Mesothelial cell of epicardium (in vitro differentiated cells): Measurements from ENCODE around the gene BAG5. TPM values are rescaled to one million over a fixed set of nuclear protein-coding genes. Genes with fewer than 3 reads are reported as not detected.

Source experiments
- DNase-seq, 2 experiments: peaks; one replicate each; pipeline ENCODE4 v3.0.0; 2021; ENCODE audit warnings: low spot score in 2 of 2; ENCODE audit not compliant: unreplicated experiment in 2 of 2
- H3K27ac Mint-ChIP-seq: 2 replicates; pipeline ENCODE4 v1.8.0; 2021; ENCODE audit warnings: mixed read lengths
- H3K27me3 Mint-ChIP-seq: 2 replicates; pipeline ENCODE4 v1.8.0; 2021; ENCODE audit warnings: low read depth, mixed read lengths
- H3K36me3 Mint-ChIP-seq: 2 replicates; pipeline ENCODE4 v1.8.0; 2021; ENCODE audit warnings: mixed read lengths
- H3K4me1 Mint-ChIP-seq: 2 replicates; pipeline ENCODE4 v1.8.0; 2021; ENCODE audit warnings: mixed read lengths
- H3K4me3 Mint-ChIP-seq: 2 replicates; pipeline ENCODE4 v1.8.0; 2021; ENCODE audit warnings: mild to moderate bottlenecking, moderate library complexity, mixed read lengths
- H3K9me3 Mint-ChIP-seq: 2 replicates; pipeline ENCODE4 v1.8.0; 2021; ENCODE audit warnings: mixed read lengths
- total RNA-seq: library from RNA; stranded (reverse); gene quantifications from 3 replicates; pipeline ENCODE4 v1.2.1, GENCODE V29; 2021
- TF ChIP-seq, protein P1 (sequence below): fragments of 200-600 bp; sonication (generic); IDR thresholded peaks from one replicate; pipeline ENCODE4 v1.5.0; 2021; ENCODE audit warnings: antibody characterized with exemption; ENCODE audit not compliant: unreplicated experiment

BAG5 gene
- total RNA-seq, 1 donor from 2014 or later = 22.2 TPM

DNA sequence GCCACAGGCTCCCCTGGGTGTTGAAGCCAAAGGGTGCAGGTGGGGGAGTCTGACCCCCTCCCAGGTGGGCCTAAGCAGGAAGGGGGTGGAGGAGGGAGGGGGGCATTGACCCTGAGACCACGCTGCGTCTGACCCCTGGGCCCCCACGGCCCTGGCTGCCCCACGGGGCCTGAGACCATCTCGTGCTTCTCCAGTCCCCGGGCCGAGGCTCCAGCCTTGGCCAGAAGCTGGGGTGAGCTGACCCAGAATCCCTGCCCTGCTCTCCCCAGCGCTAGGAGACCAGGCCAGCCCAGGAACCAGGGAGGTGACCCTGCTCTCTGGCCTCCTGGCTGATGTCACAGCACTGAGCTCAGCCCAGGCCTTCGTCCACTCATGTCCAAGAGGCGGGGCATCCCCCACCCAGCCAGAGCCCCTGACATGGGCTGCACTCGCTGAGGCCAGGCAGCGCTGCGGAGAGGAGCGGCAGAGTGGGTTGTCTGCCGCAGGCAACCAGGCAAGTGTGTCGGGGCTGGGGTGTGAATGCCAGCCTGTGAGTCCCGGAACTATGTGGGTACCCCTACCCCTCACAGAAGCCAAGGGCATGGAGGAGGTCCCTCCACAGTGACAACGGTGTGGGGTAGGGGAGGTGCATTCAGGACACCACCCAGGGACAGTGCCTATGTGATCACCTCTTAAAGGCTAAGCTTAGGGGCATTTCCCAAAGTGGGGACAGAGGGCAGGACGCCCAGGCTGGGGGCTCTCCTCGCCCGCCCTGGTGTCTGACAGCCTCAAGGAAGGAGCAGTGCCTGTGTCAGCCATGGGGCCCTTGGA is 27.2 kb downstream of the BAG5 start:
- TF ChIP-seq, protein P1, sequence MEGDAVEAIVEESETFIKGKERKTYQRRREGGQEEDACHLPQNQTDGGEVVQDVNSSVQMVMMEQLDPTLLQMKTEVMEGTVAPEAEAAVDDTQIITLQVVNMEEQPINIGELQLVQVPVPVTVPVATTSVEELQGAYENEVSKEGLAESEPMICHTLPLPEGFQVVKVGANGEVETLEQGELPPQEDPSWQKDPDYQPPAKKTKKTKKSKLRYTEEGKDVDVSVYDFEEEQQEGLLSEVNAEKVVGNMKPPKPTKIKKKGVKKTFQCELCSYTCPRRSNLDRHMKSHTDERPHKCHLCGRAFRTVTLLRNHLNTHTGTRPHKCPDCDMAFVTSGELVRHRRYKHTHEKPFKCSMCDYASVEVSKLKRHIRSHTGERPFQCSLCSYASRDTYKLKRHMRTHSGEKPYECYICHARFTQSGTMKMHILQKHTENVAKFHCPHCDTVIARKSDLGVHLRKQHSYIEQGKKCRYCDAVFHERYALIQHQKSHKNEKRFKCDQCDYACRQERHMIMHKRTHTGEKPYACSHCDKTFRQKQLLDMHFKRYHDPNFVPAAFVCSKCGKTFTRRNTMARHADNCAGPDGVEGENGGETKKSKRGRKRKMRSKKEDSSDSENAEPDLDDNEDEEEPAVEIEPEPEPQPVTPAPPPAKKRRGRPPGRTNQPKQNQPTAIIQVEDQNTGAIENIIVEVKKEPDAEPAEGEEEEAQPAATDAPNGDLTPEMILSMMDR = no peak
- DNase-seq = no peak

DNA sequence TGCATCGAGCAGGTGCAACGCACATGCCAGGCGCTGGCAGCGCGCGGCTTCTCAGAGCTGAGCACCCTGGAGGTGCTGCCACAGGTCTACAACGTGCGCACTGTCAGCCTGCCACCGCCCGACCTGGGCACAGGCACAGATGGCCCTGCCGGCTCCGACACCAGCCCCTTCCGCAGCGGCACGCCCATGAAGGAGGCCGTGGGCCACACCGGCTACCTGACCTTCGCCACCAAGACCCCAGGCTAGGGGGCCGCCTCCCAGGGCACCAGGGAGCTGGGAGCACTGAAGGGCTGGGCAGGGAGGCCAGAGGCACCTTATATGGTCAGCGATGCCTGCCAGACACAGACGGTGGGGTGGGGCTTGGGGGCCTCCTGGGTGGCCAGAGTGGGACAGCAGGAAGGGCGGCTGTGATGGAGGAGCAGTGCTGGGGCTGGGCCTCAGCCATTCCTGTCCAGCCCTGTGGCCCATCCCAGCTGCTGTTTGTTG is 27.8 kb downstream of the BAG5 start:
- Mint-ChIP-seq H3K4me3 (no peak overlapping the region), H3K27me3 (peaks cover 5% of the 10 kb centered on the region), H3K36me3 (no peaks in the 10 kb centered on the region), H3K27ac (no peak overlapping the region), H3K4me1 (peaks cover 8% of the 10 kb centered on the region), H3K9me3 (no peaks in the 10 kb centered on the region)
- TF ChIP-seq, protein P1 = no peak
- DNase-seq = no peak

More for the DNA sequence above, 27.2 kb downstream of the BAG5 start:
- Mint-ChIP-seq H3K27ac (no peak overlapping the region), H3K4me3 (no peak overlapping the region), H3K4me1 (peaks cover 4% of the 10 kb centered on the region), H3K36me3 (no peaks in the 10 kb centered on the region), H3K27me3 (peaks cover 7% of the 10 kb centered on the region), H3K9me3 (no peaks in the 10 kb centered on the region)

DNA sequence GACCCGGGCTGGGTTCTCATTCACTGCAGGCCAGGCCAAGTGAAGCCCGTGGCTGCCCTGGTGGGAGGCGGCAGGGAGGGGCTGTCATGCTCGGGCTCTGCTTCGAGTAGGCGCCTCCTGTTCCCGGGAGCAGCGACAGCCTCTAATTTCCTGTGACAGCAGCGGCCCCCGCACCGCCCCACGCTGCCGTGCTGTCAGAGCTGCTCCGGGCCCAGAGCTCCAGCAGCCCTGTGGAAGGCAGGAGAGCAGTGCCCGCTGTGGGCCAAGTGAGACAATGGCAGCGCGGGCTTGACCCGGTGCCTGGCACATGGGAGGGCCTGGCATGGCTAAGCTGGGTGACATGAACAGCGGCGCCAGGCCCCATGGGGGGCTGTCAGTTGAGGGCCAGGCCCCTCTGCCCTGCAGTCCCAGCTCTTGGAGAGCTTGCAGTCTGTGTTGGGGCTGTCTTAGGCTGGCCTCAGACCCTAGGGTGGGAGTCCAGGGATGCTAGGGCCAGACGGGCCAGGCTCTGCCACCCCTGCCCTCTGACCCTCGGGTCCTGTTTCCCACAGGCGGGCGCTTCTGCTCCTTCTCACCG is 28.4 kb downstream of the BAG5 start:
- Mint-ChIP-seq H3K9me3 (no peaks in the 10 kb centered on the region), H3K27ac (no peak overlapping the region), H3K36me3 (no peaks in the 10 kb centered on the region), H3K27me3 (peaks cover under 1% of the 10 kb centered on the region), H3K4me3 (no peak overlapping the region), H3K4me1 (peaks cover 11% of the 10 kb centered on the region)
- TF ChIP-seq, protein P1 = no peak
- no peak for DNase-seq

DNA sequence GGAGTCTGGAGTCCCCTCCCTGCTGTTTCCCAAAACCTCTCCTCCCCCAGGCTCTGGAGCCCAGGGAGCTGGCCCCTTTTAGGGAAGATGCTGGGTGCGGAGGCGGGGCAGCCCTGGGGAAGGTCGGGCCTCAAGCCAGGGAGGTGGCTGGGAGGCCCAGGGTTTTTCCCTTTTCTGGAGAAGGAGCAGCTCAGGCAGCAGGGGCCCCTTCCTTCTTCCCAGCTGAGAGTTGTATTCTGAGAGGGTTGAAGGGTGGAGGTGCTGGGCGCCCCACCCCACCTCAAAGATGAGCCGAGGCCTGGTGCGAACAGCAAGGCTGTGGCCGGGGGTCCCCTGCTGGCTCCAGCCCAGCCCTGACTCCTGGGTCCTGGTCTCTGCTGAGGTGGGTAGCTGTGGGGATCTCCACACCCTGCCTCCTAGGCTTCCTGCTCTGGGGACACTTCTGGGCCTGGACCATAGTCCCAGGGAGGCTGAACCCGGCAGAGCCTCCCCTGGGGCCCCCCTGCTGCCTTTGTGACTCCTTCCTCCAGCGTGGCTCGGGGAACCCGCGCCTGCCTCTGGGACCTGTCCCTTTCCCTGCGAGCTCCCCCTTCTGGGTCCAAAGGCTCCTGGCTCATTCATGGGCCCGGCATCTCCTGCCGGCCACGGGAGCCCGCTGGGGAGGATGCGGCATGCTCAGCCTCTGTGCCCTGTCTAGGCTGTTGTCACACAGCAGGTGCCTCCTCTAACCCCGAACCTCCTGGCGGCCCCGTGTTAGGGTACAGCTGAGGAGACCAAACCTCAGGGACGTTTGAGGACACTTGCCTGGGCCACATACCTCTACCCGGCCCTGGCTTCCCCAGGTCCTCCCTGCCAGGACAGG is 29.1 kb downstream of the BAG5 start:
- no peak for DNase-seq
- no peaks in the 10 kb centered on the region for H3K36me3 Mint-ChIP-seq
- TF ChIP-seq, protein P1 = no peak
- no peak overlapping the region for H3K27ac Mint-ChIP-seq
- H3K4me1 Mint-ChIP-seq = peaks cover 15% of the 10 kb centered on the region
- no peak overlapping the region for H3K4me3 Mint-ChIP-seq
- H3K9me3 Mint-ChIP-seq = no peaks in the 10 kb centered on the region
- H3K27me3 Mint-ChIP-seq = no peaks in the 10 kb centered on the region

DNA sequence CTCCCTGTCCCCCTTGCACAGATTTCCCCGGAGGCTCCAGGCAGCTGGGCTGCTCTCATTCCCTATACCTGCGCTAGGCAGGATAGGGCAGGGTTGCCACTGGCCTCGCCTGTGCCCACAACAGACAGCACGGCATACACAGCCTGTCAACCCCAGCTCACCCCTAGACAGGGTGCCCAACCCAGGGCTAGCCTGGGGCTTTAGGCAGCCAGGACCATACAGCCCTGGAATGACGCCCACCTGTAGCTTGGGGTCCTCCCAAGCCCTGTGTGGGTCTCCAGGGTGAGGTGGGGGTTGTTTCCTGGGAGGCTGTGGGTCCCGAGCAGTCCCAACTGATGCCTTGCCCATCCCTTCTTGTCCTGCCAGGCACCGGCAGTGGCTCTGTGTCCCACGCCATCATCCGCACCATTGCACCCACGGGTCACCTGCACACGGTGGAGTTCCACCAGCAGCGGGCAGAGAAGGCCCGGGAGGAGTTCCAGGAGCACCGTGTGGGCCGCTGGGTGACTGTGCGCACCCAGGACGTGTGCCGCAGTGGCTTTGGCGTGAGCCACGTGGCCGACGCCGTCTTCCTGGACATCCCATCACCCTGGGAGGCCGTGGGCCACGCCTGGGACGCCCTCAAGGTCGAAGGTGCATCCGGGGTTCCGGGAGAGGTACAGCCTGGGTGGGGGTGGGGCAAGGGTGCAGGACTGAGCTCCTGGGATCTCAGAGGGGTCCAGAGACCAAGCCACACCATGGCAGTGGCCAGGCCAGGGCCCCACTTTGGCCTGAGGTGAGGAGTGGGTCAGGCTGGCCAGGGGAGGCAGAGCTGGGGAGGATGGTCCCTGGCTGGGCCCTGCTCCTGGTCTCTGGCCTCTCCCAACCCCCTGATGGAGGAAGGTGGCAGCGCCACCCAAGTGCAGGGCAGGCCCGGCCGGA is 30.0 kb downstream of the BAG5 start:
- Mint-ChIP-seq H3K9me3 (no peaks in the 10 kb centered on the region), H3K4me3 (no peak overlapping the region), H3K27ac (no peak overlapping the region), H3K36me3 (no peaks in the 10 kb centered on the region), H3K27me3 (no peaks in the 10 kb centered on the region), H3K4me1 (peaks cover 21% of the 10 kb centered on the region)
- TF ChIP-seq, protein P1 = no peak
- no peak for DNase-seq
